Astrocyte (in vitro differentiated cells and primary cell): ENCODE data around the gene CAMK1G.
A peak's percentile ranks its signal among the peaks of the same experiment; 100 is the strongest.

ENCODE experiments used
- EZH2 ChIP-seq: IDR thresholded peaks from 2 replicates; pipeline ENCODE4 v1.6.1; 2012; ENCODE audit warnings: mild to moderate bottlenecking, low read length, inconsistent platforms; ENCODE audit not compliant: insufficient read depth
- TF ChIP-seq, protein P1 (sequence below): IDR thresholded peaks from 2 replicates; pipeline ENCODE4 v1.5.1; 2011; ENCODE audit warnings: low read depth, mild to moderate bottlenecking, inconsistent platforms, low read length, moderate library complexity; ENCODE audit not compliant: insufficient read depth

DNA sequence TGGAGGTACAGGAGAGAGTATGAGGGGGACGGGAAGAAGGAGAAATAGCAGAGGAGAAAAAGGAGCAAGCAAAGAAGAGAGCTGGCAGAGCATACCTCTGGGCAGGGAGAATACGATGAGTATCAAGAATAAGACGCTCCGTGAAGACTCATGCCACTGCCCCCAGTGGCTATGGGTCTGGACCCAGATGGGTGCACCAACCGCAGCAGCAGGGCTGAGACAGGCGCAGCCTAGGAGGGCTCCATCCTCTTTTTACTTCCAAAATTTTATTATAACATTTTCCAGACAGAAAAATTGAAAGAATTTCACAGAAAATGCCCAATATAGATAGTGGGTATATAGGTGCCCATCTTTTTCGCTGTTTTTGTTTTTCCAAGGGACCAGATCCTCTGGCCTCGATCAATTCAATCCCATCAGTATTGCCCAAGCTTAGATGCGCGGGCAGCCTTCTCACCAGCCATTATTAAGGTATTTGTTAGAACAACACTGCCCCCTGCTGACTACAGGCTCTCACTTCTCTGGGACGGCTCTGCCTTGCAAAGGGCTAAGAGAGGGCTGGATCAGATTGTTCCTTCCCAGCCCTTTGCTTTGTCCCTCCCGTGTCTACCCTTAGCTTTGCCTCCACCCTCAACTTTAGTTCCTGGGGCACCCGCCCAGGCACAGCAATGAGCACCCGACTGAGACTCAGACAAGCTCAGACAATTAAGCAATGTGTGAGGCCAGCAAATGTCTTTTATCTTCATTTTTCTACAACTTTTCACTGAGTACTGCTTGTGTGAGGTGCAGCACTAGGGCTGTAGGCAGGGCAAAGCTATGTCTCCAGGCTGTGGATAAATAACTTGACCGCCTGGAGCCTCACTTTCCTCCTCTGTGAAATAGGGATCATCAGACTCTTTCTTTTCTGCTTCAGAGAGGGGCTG is 17.5 kb upstream of the CAMK1G start:
- TF ChIP-seq, protein P1, sequence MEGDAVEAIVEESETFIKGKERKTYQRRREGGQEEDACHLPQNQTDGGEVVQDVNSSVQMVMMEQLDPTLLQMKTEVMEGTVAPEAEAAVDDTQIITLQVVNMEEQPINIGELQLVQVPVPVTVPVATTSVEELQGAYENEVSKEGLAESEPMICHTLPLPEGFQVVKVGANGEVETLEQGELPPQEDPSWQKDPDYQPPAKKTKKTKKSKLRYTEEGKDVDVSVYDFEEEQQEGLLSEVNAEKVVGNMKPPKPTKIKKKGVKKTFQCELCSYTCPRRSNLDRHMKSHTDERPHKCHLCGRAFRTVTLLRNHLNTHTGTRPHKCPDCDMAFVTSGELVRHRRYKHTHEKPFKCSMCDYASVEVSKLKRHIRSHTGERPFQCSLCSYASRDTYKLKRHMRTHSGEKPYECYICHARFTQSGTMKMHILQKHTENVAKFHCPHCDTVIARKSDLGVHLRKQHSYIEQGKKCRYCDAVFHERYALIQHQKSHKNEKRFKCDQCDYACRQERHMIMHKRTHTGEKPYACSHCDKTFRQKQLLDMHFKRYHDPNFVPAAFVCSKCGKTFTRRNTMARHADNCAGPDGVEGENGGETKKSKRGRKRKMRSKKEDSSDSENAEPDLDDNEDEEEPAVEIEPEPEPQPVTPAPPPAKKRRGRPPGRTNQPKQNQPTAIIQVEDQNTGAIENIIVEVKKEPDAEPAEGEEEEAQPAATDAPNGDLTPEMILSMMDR = peak; percentile 78
- TF ChIP-seq EZH2 = no peak
